Spleen (tissue), 7 donors: Measurements from ENCODE around the gene ITGB5.

Experiments
- POLR2A ChIP-seq, 3 donors: fragments of 450-650 bp; IDR thresholded peaks; one replicate each; pipeline ENCODE4 v1.5.1; 2017; ENCODE audit warnings: antibody characterized with exemption in 3 of 3, mild to moderate bottlenecking in 1 of 3
- POLR2AphosphoS5 ChIP-seq, 3 donors: sonication (generic); formaldehyde crosslinking; IDR thresholded peaks; one replicate each; pipeline ENCODE4 v1.5.1; 2017; ENCODE audit warnings: antibody characterized with exemption in 3 of 3
- TF ChIP-seq, protein P1 (sequence below), 11 experiments: fragments of 200-600 bp in 7 of 11; fragments of 450-650 bp in 4 of 11; sonication (generic) in 4 of 11; IDR thresholded peaks in 8 of 11; conservative IDR thresholded peaks in 3 of 11; 1 replicate in 7 of 11; 2 replicates in 4 of 11; pipeline versions ENCODE4 v1.4.0 to v1.8.0; 2016 to 2021; ENCODE audit warnings: antibody characterized with exemption in 11 of 11, inconsistent platforms in 4 of 11, mild to moderate bottlenecking in 1 of 11
- donor health status: DM: no; HTN: no; CAD: no; lungs with moderate emphysema.
- donor health status: DM: no; HTN: no; CAD: no.
- donor health status: DM: no; HTN: no; CAD: no.

DNA sequence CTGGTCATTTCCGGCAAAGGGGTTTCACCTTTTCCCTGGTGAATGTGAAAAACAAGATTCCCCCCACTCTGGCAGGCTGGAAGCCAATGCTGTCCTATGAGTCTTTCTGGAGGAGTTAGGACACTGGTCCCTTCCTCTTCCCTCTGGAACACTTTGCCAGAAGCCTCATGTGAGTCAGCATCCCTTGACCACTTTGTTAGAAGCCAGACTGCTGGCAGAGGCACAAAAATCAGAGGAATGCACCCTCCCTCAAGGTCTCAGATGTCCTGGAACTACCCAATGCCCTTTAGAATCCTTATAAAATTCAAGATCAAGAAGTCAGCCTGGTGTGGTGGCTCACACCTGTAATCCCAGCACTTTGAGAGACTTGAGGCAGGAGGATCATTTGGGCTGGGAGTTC lies 26.6 kb downstream of the ITGB5 start:
- TF ChIP-seq, protein P1, sequence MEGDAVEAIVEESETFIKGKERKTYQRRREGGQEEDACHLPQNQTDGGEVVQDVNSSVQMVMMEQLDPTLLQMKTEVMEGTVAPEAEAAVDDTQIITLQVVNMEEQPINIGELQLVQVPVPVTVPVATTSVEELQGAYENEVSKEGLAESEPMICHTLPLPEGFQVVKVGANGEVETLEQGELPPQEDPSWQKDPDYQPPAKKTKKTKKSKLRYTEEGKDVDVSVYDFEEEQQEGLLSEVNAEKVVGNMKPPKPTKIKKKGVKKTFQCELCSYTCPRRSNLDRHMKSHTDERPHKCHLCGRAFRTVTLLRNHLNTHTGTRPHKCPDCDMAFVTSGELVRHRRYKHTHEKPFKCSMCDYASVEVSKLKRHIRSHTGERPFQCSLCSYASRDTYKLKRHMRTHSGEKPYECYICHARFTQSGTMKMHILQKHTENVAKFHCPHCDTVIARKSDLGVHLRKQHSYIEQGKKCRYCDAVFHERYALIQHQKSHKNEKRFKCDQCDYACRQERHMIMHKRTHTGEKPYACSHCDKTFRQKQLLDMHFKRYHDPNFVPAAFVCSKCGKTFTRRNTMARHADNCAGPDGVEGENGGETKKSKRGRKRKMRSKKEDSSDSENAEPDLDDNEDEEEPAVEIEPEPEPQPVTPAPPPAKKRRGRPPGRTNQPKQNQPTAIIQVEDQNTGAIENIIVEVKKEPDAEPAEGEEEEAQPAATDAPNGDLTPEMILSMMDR (IDR thresholded peaks at IDR 0.05 in 8 of 11, conservative IDR thresholded peaks at IDR 0.05 in 3 of 11), result no peak
- no peak for TF ChIP-seq POLR2A (IDR thresholded peaks at IDR 0.05)
- peak in 1 of 3 donors; percentile 66 for TF ChIP-seq POLR2AphosphoS5 (IDR thresholded peaks at IDR 0.05)
